Calu3 (cell line): Measurements from ENCODE around the gene FOSB. TPM values are rescaled to one million over a fixed set of nuclear protein-coding genes. Genes with fewer than 3 reads are reported as not detected.
A peak's percentile ranks its signal among the peaks of the same experiment; 100 is the strongest.

ENCODE experiments used
- BruUV-seq: library from RNA; stranded (reverse); fragments of 400-500 nt; replicated peaks from 2 replicates; lab custom pipeline; 2021; lab: Mats Ljungman, UMichigan
- CTCF ChIA-PET: fragments of 300-600 bp; sonication (Branson Sonifier 250); formaldehyde crosslinking; loops from one replicate; lab custom pipeline; 2022; ENCODE audit warnings: antibody characterized with exemption; lab: Charles Lee
- DNase-seq: peaks from one replicate; pipeline ENCODE4 v3.0.0; 2022
- H3K27ac Mint-ChIP-seq: one replicate; pipeline ENCODE4 v1.8.0; 2022; ENCODE audit warnings: mixed read lengths; ENCODE audit not compliant: unreplicated experiment
- H3K27me3 Mint-ChIP-seq: one replicate; pipeline ENCODE4 v1.8.0; 2022; ENCODE audit warnings: mixed read lengths; ENCODE audit not compliant: unreplicated experiment
- H3K36me3 Mint-ChIP-seq: one replicate; pipeline ENCODE4 v1.8.0; 2022; ENCODE audit warnings: mild to moderate bottlenecking, moderate library complexity, mixed read lengths; ENCODE audit not compliant: insufficient read depth, unreplicated experiment
- H3K4me1 Mint-ChIP-seq: one replicate; pipeline ENCODE4 v1.8.0; 2022; ENCODE audit warnings: mild to moderate bottlenecking, low read depth, mixed read lengths; ENCODE audit not compliant: unreplicated experiment
- H3K4me3 Mint-ChIP-seq: one replicate; pipeline ENCODE4 v1.8.0; 2022; ENCODE audit warnings: mild to moderate bottlenecking, low read depth, moderate library complexity, mixed read lengths; ENCODE audit not compliant: unreplicated experiment
- H3K9me3 Mint-ChIP-seq: one replicate; pipeline ENCODE4 v1.8.0; 2022; ENCODE audit warnings: low read depth, mixed read lengths; ENCODE audit not compliant: unreplicated experiment
- intact Hi-C: fragments of 100-400 bp; cut with micrococcal nuclease; formaldehyde crosslinking; loops from one replicate; pipeline ENCODE4 v1.10.0; 2022; ENCODE audit not compliant: unreplicated experiment
- total RNA-seq: library from RNA; stranded (reverse); gene quantifications from 2 replicates; pipeline ENCODE4 v1.2.3, GENCODE V29; 2022
- TF ChIP-seq, protein P1 (sequence below): fragments of 200-600 bp; IDR thresholded peaks from one replicate; pipeline ENCODE4 v1.8.0; 2022; ENCODE audit warnings: antibody characterized with exemption; ENCODE audit not compliant: unreplicated experiment

Gene FOSB
- total RNA-seq, 1 experiment from 2014 or later: 23.8 TPM

DNA sequence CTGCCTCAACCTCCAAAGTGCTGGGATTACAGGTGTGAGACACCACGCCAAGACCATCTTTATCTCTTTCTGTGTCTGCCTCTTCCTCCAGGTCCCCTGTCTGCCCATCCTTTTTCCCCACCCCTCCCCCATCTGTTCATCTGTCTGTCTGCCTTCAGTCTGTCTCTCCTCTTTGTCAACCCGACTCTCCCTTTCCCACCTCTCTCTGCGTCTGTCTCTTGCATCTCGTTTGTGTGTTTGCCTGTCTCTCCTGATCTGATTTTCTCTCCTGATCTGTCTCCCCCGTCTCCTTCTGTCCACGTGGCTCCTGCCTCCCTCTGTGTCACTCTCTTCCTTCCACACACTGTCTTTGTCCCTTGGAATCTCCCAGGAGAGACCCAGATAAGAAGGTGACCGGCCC, 49.4 kb downstream of the FOSB start:
- Mint-ChIP-seq H3K36me3 (peaks cover 91% of the 10 kb centered on the region), H3K4me3 (no peak overlapping the region), H3K4me1 (peaks cover 63% of the 10 kb centered on the region), H3K9me3 (no peaks in the 10 kb centered on the region), H3K27ac (peak overlapping the region; percentile 25), H3K27me3 (no peaks in the 10 kb centered on the region)
- BruUV-seq: no TSS peak
- CTCF ChIA-PET: no interaction called here
- TF ChIP-seq, protein P1, sequence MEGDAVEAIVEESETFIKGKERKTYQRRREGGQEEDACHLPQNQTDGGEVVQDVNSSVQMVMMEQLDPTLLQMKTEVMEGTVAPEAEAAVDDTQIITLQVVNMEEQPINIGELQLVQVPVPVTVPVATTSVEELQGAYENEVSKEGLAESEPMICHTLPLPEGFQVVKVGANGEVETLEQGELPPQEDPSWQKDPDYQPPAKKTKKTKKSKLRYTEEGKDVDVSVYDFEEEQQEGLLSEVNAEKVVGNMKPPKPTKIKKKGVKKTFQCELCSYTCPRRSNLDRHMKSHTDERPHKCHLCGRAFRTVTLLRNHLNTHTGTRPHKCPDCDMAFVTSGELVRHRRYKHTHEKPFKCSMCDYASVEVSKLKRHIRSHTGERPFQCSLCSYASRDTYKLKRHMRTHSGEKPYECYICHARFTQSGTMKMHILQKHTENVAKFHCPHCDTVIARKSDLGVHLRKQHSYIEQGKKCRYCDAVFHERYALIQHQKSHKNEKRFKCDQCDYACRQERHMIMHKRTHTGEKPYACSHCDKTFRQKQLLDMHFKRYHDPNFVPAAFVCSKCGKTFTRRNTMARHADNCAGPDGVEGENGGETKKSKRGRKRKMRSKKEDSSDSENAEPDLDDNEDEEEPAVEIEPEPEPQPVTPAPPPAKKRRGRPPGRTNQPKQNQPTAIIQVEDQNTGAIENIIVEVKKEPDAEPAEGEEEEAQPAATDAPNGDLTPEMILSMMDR: no peak
- intact Hi-C loops: no loop called here
- no peak for DNase-seq

DNA sequence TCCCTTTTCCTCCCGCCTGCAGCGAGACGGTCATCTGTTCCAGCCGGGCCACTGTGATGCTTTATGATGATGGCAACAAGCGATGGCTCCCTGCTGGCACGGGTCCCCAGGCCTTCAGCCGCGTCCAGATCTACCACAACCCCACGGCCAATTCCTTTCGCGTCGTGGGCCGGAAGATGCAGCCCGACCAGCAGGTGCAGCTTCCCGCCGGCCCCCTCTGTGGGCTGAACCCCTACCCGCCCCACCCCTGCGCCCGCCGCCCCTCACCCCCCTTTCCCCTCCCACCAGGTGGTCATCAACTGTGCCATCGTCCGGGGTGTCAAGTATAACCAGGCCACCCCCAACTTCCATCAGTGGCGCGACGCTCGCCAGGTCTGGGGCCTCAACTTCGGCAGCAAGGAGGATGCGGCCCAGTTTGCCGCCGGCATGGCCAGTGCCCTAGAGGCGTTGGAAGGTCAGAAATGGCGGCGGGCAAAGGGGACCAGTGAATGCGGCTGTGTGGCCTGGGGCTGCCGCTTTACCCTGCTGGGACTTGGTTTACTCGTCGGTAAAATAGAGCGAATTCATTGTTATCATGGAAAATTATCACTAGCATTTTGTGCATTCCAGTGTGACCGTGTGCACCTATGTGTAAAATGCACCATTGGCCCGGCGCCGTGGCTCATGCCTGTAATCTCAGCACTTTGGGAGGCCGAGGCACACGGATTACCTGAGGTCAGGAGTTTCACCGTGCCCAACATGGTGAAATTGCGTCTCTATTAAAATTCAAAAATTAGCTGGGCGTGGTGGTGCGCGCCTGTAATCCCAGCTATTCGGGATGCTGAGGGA, 50.1 kb downstream of the FOSB start:
- TF ChIP-seq, protein P1: no peak
- Mint-ChIP-seq H3K4me1 (peaks cover 59% of the 10 kb centered on the region), H3K27ac (peak overlapping the region; percentile 25), H3K4me3 (no peak overlapping the region), H3K36me3 (peaks cover 94% of the 10 kb centered on the region), H3K9me3 (no peaks in the 10 kb centered on the region), H3K27me3 (no peaks in the 10 kb centered on the region)
- no TSS peak for BruUV-seq
- intact Hi-C loops: no loop called here
- no peak for DNase-seq
- CTCF ChIA-PET: no interaction called here

DNA sequence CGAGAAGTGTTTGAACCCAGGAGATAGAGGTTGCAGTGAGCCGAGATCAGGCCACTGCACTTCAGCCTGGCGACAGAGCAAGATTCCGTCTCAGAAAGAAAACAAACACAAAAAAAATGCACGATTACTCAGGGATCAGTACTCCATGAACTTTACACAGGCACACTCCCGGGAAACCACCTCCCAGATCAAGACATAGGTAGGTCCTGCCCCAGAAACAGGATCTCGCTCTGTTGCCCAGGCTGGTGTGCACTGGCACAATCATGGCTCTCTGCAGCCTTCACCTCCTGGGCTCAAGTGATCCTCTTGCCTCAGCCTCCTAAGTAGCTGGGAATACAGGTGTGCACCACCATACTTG, 50.7 kb downstream of the FOSB start:
- H3K27ac Mint-ChIP-seq: no peak overlapping the region
- H3K4me3 Mint-ChIP-seq: no peak overlapping the region
- no peaks in the 10 kb centered on the region for H3K27me3 Mint-ChIP-seq
- DNase-seq: no peak
- CTCF ChIA-PET: no interaction called here
- no peaks in the 10 kb centered on the region for H3K9me3 Mint-ChIP-seq
- intact Hi-C loops: no loop called here
- peaks cover 57% of the 10 kb centered on the region for H3K4me1 Mint-ChIP-seq
- TF ChIP-seq, protein P1: no peak
- peaks cover 94% of the 10 kb centered on the region for H3K36me3 Mint-ChIP-seq
- no TSS peak for BruUV-seq

DNA sequence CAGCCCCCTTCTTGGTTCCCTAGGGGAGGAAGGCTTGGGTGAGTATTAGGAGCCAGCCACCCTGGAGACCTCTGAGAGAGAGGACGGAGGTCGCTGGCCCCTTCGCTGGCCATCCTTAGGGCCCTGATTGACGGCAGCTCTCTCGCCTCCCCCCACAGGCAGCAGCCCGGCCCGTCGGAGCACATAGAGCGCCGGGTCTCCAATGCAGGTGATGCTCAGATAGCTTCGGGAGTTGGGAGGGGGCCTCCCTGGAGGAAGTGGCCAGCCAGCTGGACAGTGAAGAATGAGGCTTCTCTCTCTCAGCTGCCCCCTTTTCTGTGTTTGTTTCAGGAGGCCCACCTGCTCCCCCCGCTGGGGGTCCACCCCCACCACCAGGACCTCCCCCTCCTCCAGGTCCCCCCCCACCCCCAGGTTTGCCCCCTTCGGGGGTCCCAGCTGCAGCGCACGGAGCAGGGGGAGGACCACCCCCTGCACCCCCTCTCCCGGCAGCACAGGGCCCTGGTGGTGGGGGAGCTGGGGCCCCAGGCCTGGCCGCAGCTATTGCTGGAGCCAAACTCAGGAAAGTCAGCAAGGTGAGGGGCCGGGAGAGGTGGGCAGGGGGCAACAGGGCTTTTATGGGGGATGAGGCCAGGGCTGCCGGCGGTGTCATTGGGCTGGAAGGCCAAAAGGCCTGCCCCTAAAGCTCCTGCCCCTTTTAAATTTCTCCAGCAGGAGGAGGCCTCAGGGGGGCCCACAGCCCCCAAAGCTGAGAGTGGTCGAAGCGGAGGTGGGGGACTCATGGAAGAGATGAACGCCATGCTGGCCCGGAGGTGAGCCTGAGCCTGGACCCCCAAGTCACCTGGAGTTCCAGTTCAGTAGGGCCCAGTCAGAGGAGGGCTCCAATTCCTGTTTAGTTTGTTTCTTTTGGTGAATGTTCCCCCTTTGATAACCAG, 54.5 kb downstream of the FOSB start:
- CTCF ChIA-PET: no interaction called here
- peaks cover 98% of the 10 kb centered on the region for H3K36me3 Mint-ChIP-seq
- peaks cover 34% of the 10 kb centered on the region for H3K4me1 Mint-ChIP-seq
- no peaks in the 10 kb centered on the region for H3K9me3 Mint-ChIP-seq
- TF ChIP-seq, protein P1: no peak
- H3K27me3 Mint-ChIP-seq: no peaks in the 10 kb centered on the region
- DNase-seq: no peak
- no peak overlapping the region for H3K4me3 Mint-ChIP-seq
- H3K27ac Mint-ChIP-seq: no peak overlapping the region
- BruUV-seq: no TSS peak
- intact Hi-C loops: loop anchor here (2.0 kb wide), 1 partner anchor 121 kb away; no protein-coding TSS in a partner anchor
